OCI-LY3 (cell line): ENCODE results near the gene CBX4.

Experiments
- EZH2phosphoT487 ChIP-seq: fragments of 200-600 bp; shearing (Covaris generic); IDR thresholded peaks from 2 replicates; pipeline ENCODE4 v1.6.1; 2018; ENCODE audit warnings: antibody characterized with exemption, mixed run types, low read depth
- TF ChIP-seq, protein P1 (sequence below): fragments of 200-600, 300-600 bp; sonication (generic); IDR thresholded peaks from 2 replicates; pipeline ENCODE4 v1.5.1; 2014; ENCODE audit warnings: antibody characterized with exemption, low read length, low read depth

- TF ChIP-seq, protein P1, sequence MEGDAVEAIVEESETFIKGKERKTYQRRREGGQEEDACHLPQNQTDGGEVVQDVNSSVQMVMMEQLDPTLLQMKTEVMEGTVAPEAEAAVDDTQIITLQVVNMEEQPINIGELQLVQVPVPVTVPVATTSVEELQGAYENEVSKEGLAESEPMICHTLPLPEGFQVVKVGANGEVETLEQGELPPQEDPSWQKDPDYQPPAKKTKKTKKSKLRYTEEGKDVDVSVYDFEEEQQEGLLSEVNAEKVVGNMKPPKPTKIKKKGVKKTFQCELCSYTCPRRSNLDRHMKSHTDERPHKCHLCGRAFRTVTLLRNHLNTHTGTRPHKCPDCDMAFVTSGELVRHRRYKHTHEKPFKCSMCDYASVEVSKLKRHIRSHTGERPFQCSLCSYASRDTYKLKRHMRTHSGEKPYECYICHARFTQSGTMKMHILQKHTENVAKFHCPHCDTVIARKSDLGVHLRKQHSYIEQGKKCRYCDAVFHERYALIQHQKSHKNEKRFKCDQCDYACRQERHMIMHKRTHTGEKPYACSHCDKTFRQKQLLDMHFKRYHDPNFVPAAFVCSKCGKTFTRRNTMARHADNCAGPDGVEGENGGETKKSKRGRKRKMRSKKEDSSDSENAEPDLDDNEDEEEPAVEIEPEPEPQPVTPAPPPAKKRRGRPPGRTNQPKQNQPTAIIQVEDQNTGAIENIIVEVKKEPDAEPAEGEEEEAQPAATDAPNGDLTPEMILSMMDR: no peak
- no peak for TF ChIP-seq EZH2phosphoT487
Measured at GRCh38 chr17:79819085-79819484, 20.2 kb downstream of the CBX4 start.
